Fibroblast of lung (primary cell): ENCODE results near the gene ACTRT2. TPM values are rescaled to one million over a fixed set of nuclear protein-coding genes. Genes with fewer than 3 reads are reported as not detected.

ENCODE experiments used
- DNase-seq, 2 donors: peaks; one replicate each; pipeline versions ENCODE4 v3.0.0 to v3.0.0-alpha.2; 2010; ENCODE audit warnings: low read depth in 2 of 2
- H2AFZ ChIP-seq: 2 replicates; pipeline ENCODE4 v1.5.1; 2012; ENCODE audit warnings: low read length, control low read depth, inconsistent platforms
- H3K27ac ChIP-seq: 2 replicates; pipeline ENCODE4 v1.5.1; 2011; ENCODE audit warnings: low read length, control low read depth; ENCODE audit not compliant: insufficient read depth
- H3K27me3 ChIP-seq: 2 replicates; pipeline ENCODE4 v1.5.1; 2011; ENCODE audit warnings: mild to moderate bottlenecking, low read length; ENCODE audit not compliant: control insufficient read depth, insufficient read depth
- H3K36me3 ChIP-seq: 2 replicates; pipeline ENCODE4 v1.5.1; 2011; ENCODE audit warnings: low read length; ENCODE audit not compliant: control insufficient read depth, insufficient read depth
- H3K4me1 ChIP-seq: 2 replicates; pipeline ENCODE4 v1.5.1; 2011; ENCODE audit warnings: low read length; ENCODE audit not compliant: control insufficient read depth, insufficient read depth; ENCODE audit errors: extremely low read depth
- H3K4me2 ChIP-seq: 2 replicates; pipeline ENCODE4 v1.5.1; 2011; ENCODE audit warnings: low read length, control low read depth; ENCODE audit not compliant: insufficient read depth; ENCODE audit errors: extremely low read depth
- H3K4me3 ChIP-seq, 4 experiments: fragments of 200-600 bp in 1 of 4; sonication (generic) in 1 of 4; replicated peaks in 1 of 4; 2 replicates each; pipeline ENCODE4 v1.5.1; 2011 to 2016; ENCODE audit warnings: low read length in 4 of 4, low read depth in 3 of 4, mild to moderate bottlenecking in 3 of 4, control low read depth in 2 of 4, inconsistent platforms in 1 of 4, mixed read lengths in 1 of 4; ENCODE audit not compliant: insufficient read depth in 1 of 4; ENCODE audit errors: control extremely low read depth in 1 of 4
- H3K79me2 ChIP-seq: 2 replicates; pipeline ENCODE4 v1.5.1; 2012; ENCODE audit warnings: mild to moderate bottlenecking, low read length, inconsistent platforms; ENCODE audit not compliant: control insufficient read depth, insufficient read depth
- H3K9ac ChIP-seq: 2 replicates; pipeline ENCODE4 v1.5.1; 2011; ENCODE audit warnings: mild to moderate bottlenecking, low read length, control low read depth; ENCODE audit not compliant: insufficient read depth
- H3K9me3 ChIP-seq: 2 replicates; pipeline ENCODE4 v1.5.1; 2012; ENCODE audit warnings: low read depth, low read length; ENCODE audit not compliant: control insufficient read depth, insufficient read depth
- H4K20me1 ChIP-seq: 2 replicates; pipeline ENCODE4 v1.5.1; 2011; ENCODE audit warnings: low read length; ENCODE audit not compliant: control insufficient read depth, insufficient read depth; ENCODE audit errors: extremely low read depth
- EZH2 ChIP-seq: IDR thresholded peaks from 2 replicates; pipeline ENCODE4 v1.5.1; 2012; ENCODE audit warnings: low read length, control low read depth, mild to moderate bottlenecking; ENCODE audit errors: missing control alignments
- polyA plus RNA-seq, 2 donors: library from polyadenylated mRNA; depleted of rRNA in 1 of 2; stranded (reverse) in 1 of 2; unstranded in 1 of 2; fragments of >200 nt; gene quantifications; 2 replicates each; pipeline ENCODE4 v1.2.1, GENCODE V29; 2011 to 2012; ENCODE audit warnings: missing spikeins in 1 of 2
- total RNA-seq: library from RNA; depleted of rRNA; stranded (reverse); fragments of >200 nt; gene quantifications from 2 replicates; pipeline ENCODE4 v1.2.1, GENCODE V29; 2014
- TF ChIP-seq, protein P1 (sequence below), 2 donors: IDR thresholded peaks in 1 of 2; conservative IDR thresholded peaks in 1 of 2; 1 replicate in 1 of 2; 2 replicates in 1 of 2; pipeline ENCODE4 v1.5.1; 2011 to 2012; ENCODE audit warnings: low read length in 2 of 2, control low read depth in 1 of 2, inconsistent platforms in 1 of 2, low read depth in 1 of 2, mild to moderate bottlenecking in 1 of 2

ACTRT2 gene
- total and polyA plus RNA-seq, 2 donors (not counting 1 experiment from before 2014, with no cell fraction given) = not detected

DNA sequence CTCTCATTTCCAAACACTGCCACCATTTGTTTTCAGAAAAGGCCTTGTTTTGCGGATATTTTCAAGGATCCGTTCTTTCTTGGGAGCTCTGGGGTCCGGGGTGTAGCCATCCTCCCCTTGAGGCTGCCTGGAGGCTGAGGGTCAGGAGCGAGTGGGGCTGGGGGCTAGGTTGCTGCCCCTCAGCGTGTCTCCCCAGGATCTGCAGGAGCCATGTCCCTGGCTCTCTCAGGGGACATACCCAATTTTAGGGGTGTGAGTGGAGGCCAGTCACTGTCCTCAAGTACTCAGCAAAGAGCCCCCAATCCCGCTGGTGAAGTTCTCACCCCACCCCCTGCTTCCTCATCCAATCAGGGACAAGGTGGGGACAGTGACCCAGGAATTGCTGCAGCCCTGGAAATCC lies 32.7 kb downstream of the ACTRT2 start:
- no peak for DNase-seq
- no peak overlapping the region for H3K27ac ChIP-seq
- TF ChIP-seq, protein P1, sequence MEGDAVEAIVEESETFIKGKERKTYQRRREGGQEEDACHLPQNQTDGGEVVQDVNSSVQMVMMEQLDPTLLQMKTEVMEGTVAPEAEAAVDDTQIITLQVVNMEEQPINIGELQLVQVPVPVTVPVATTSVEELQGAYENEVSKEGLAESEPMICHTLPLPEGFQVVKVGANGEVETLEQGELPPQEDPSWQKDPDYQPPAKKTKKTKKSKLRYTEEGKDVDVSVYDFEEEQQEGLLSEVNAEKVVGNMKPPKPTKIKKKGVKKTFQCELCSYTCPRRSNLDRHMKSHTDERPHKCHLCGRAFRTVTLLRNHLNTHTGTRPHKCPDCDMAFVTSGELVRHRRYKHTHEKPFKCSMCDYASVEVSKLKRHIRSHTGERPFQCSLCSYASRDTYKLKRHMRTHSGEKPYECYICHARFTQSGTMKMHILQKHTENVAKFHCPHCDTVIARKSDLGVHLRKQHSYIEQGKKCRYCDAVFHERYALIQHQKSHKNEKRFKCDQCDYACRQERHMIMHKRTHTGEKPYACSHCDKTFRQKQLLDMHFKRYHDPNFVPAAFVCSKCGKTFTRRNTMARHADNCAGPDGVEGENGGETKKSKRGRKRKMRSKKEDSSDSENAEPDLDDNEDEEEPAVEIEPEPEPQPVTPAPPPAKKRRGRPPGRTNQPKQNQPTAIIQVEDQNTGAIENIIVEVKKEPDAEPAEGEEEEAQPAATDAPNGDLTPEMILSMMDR (conservative IDR thresholded peaks at IDR 0.05 in 1 of 2, IDR thresholded peaks at IDR 0.05 in 1 of 2; ENCODE audit: low read depth in 1 of 2, low read length in 2 of 2) = no peak
- no peak for TF ChIP-seq EZH2
- H4K20me1 ChIP-seq = no peaks in the 10 kb centered on the region
- H3K4me3 ChIP-seq = no peak overlapping the region
- H3K4me1 ChIP-seq = no peaks in the 10 kb centered on the region
- H2AFZ ChIP-seq = no peak overlapping the region
- H3K9me3 ChIP-seq = no peaks in the 10 kb centered on the region
- no peaks in the 10 kb centered on the region for H3K36me3 ChIP-seq
- H3K79me2 ChIP-seq = no peaks in the 10 kb centered on the region
- H3K27me3 ChIP-seq = no peaks in the 10 kb centered on the region
- H3K9ac ChIP-seq = no peak overlapping the region
- H3K4me2 ChIP-seq = no peak overlapping the region

DNA sequence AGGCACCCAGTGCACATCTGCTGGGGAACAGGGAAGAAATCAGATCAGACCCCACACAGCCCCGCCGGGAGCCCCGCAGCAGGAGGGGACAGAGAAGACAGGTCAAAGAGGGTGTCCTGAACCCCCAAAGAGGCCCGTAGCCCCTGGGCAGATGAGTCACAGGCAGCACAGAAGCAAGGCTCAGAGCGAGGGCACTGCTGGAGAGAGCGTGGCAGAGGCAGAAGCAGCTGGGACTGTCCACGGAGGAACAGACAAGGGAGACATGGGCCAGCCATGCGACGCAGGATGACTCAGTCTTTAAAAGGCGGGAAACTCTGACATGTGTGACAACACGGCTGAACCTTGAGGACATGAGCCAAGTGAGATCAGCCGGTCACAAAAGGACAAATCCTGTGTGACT lies 33.2 kb downstream of the ACTRT2 start:
- Histone ChIP-seq H3K9ac (no peak overlapping the region), H3K4me2 (no peak overlapping the region), H3K27me3 (no peaks in the 10 kb centered on the region), H3K79me2 (no peaks in the 10 kb centered on the region), H4K20me1 (no peaks in the 10 kb centered on the region), H3K4me1 (no peaks in the 10 kb centered on the region), H3K9me3 (no peaks in the 10 kb centered on the region), H3K36me3 (no peaks in the 10 kb centered on the region), H3K27ac (no peak overlapping the region), H2AFZ (no peak overlapping the region), H3K4me3 (no peak overlapping the region)
- no peak for DNase-seq
- TF ChIP-seq EZH2 = no peak
- TF ChIP-seq, protein P1 (conservative IDR thresholded peaks at IDR 0.05 in 1 of 2, IDR thresholded peaks at IDR 0.05 in 1 of 2; ENCODE audit: low read depth in 1 of 2, low read length in 2 of 2) = no peak

DNA sequence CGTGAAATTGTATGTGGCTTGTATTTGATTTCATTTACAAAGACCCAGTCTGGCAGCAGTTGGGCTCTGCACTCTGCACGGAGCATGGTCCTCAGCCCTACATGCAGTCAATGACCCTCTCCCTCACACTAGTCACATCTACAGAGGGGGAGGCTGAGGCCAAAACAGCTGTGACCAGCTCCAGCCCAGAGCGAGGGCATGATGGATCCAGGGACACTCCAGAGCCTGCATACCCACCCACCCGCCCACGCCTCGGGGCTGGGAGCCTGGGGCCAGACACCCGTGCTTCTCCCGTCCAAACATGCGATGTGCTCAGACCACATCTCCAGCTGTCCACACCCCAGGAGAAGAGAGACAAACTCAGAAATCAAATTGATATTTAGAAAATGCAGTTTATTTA lies 33.8 kb downstream of the ACTRT2 start:
- Histone ChIP-seq H3K27ac (no peak overlapping the region), H3K79me2 (no peaks in the 10 kb centered on the region), H3K36me3 (no peaks in the 10 kb centered on the region), H3K4me3 (no peak overlapping the region), H3K4me1 (no peaks in the 10 kb centered on the region), H3K4me2 (no peak overlapping the region), H2AFZ (no peak overlapping the region), H4K20me1 (no peaks in the 10 kb centered on the region), H3K27me3 (no peaks in the 10 kb centered on the region), H3K9ac (no peak overlapping the region), H3K9me3 (no peaks in the 10 kb centered on the region)
- no peak for DNase-seq
- TF ChIP-seq EZH2 = no peak
- TF ChIP-seq, protein P1 (conservative IDR thresholded peaks at IDR 0.05 in 1 of 2, IDR thresholded peaks at IDR 0.05 in 1 of 2; ENCODE audit: low read depth in 1 of 2, low read length in 2 of 2) = no peak
